ENCODE data around the gene TTYH3. TPM values are rescaled to one million over a fixed set of nuclear protein-coding genes. Genes with fewer than 3 reads are reported as not detected.

TTYH3 gene
- total RNA-seq, 1 experiment from 2014 or later = 122 TPM

- no peak overlapping the region for H3K14ac ChIP-seq (ENCODE audit: insufficient read depth, low read length)
- no peak overlapping the region for H3K9ac ChIP-seq (ENCODE audit: extremely low read depth, insufficient read length, low read length)
- Mint-ChIP-seq H3K36me3 (ENCODE audit: insufficient read depth in 1 of 3, low read depth in 3 of 3) (peaks cover 2 to 12% (median 11%) of the 10 kb centered on the region in 3 experiments; a peak in 6 of 7 replicates), H3K27me3 (ENCODE audit: low read depth) (peaks cover 27% of the 10 kb centered on the region), H3K4me3 (no peak overlapping the region), H3K9me3 (peaks cover 2 to 5% of the 10 kb centered on the region in 2 experiments; a peak in 3 of 5 replicates), H3K4me1 (peaks cover 5 to 14% of the 10 kb centered on the region in 2 experiments; a peak in 2 of 4 replicates), H3K27ac (peak overlapping the region in 2 of 3 experiments; percentile 44 to 87; a peak in 3 of 7 replicates)
- no peaks in the 10 kb centered on the region for H4K20me1 ChIP-seq (ENCODE audit: control insufficient read depth, insufficient read depth, insufficient read length)
- no peak overlapping the region for H2BK5ac ChIP-seq (ENCODE audit: insufficient read length, low read length)
- H3K27ac ChIP-seq (ENCODE audit: insufficient read length, low read depth, low read length) = no peak overlapping the region
- H3K4ac ChIP-seq (ENCODE audit: low read depth, low read length) = no peak overlapping the region
- no peak overlapping the region for H2AK5ac ChIP-seq (ENCODE audit: insufficient read length, low read length)
- H4K8ac ChIP-seq (replicated peaks; ENCODE audit: insufficient read length, low read depth, low read length) = no peak overlapping the region
- no peaks in the 10 kb centered on the region for H3K27me3 ChIP-seq (ENCODE audit: insufficient read depth, low read length)
- no peak overlapping the region for H2AFZ ChIP-seq (ENCODE audit: low read length)
- H3T11ph ChIP-seq (ENCODE audit: low read length) = no peak overlapping the region
- WGBS (ENCODE audit: extremely low coverage, insufficient read length, low lambda C conversion rate) = no CpG with 5 or more reads among the region's 4 CpGs
- no peak overlapping the region for H2BK12ac ChIP-seq (ENCODE audit: insufficient read length, low read depth, low read length)
- H3K4me2 ChIP-seq (ENCODE audit: insufficient read depth, insufficient read length, low read length) = no peak overlapping the region
- no peak overlapping the region for H3K23ac ChIP-seq (ENCODE audit: insufficient read length, low read depth, low read length)
- no peak overlapping the region for H2BK120ac ChIP-seq (ENCODE audit: low read depth, low read length, poor library complexity, severe bottlenecking)
- no peak overlapping the region for H4K91ac ChIP-seq (ENCODE audit: insufficient read length, low read depth, low read length)
- H3K56ac ChIP-seq (ENCODE audit: insufficient read length, low read depth, low read length) = no peak overlapping the region
- H3K23me2 ChIP-seq (ENCODE audit: insufficient read length, low read depth, low read length, poor library complexity, severe bottlenecking) = no peaks in the 10 kb centered on the region
- no peak overlapping the region for H2BK20ac ChIP-seq (ENCODE audit: low read depth, low read length, poor library complexity, severe bottlenecking)
- DNase-seq = peak; percentile 34
- H3K79me2 ChIP-seq (ENCODE audit: insufficient read depth, low read length) = no peaks in the 10 kb centered on the region
- H2BK15ac ChIP-seq (ENCODE audit: low read depth, low read length) = no peak overlapping the region
- H3K9me3 ChIP-seq (ENCODE audit: control insufficient read depth, low read depth, low read length) = no peaks in the 10 kb centered on the region
- H3K4me1 ChIP-seq (ENCODE audit: insufficient read depth, low read length) = no peaks in the 10 kb centered on the region; the same call in 1 of the 2 replicates
- TF ChIP-seq CTCF (conservative IDR thresholded peaks at IDR 0.05) = no peak
- H4K5ac ChIP-seq (ENCODE audit: insufficient read length, low read depth, low read length) = no peak overlapping the region
- no peaks in the 10 kb centered on the region for H3K79me1 ChIP-seq (ENCODE audit: insufficient read depth, low read depth, low read length, poor library complexity, severe bottlenecking)
- H3K18ac ChIP-seq (ENCODE audit: insufficient read length, low read depth, low read length) = no peak overlapping the region
Measured at GRCh38 chr7:2663960-2664359, 32.2 kb downstream of the TTYH3 start.
